ENCODE results near the gene PFKL. TPM values are rescaled to one million over a fixed set of nuclear protein-coding genes. Genes with fewer than 3 reads are reported as not detected.

PFKL gene
- total RNA-seq, 1 experiment from 2014 or later = 67.5 TPM

- H4K20me1 ChIP-seq (ENCODE audit: insufficient read depth) = no peaks in the 10 kb centered on the region
- no peaks in the 10 kb centered on the region for H3K9me2 ChIP-seq (ENCODE audit: insufficient read depth)
- intact Hi-C loops (cut with micrococcal nuclease; ENCODE audit: unreplicated experiment) = no loop called here
- POLR2A ChIA-PET (ENCODE audit: unreplicated experiment) = no interaction called here
- no peak for DNase-seq
- no TSS peak for BruUV-seq (replicated peaks)
- no peaks in the 10 kb centered on the region for H3K79me2 ChIP-seq (ENCODE audit: low read depth)
- no peak overlapping the region for H3K27ac ChIP-seq
- no peaks in the 10 kb centered on the region for H3K36me3 ChIP-seq (ENCODE audit: low read depth)
- no peaks in the 10 kb centered on the region for H3K9me3 ChIP-seq (ENCODE audit: insufficient read depth, low read depth)
- no peak overlapping the region for H3K4me2 ChIP-seq
- no peak overlapping the region for H2AFZ ChIP-seq
- no peak for TF ChIP-seq EZH2 (IDR thresholded peaks at IDR 0.05; ENCODE audit: low read depth)
- no peak for TF ChIP-seq CTCF (conservative IDR thresholded peaks at IDR 0.05)
- no peak overlapping the region for H3K4me3 ChIP-seq
- H3K4me1 ChIP-seq (replicated peaks; ENCODE audit: insufficient read depth) = no peaks in the 10 kb centered on the region
- CTCF ChIA-PET = no interaction called here
- no peaks in the 10 kb centered on the region for H3K27me3 ChIP-seq (ENCODE audit: insufficient read depth, low read depth)
- H3F3A ChIP-seq (ENCODE audit: insufficient read depth, low read depth) = no peaks in the 10 kb centered on the region
Measured at GRCh38 chr21:44312716-44313115, 12.9 kb downstream of the PFKL start.

- Histone ChIP-seq H3K36me3 (ENCODE audit: low read depth) (no peaks in the 10 kb centered on the region), H3K79me2 (ENCODE audit: low read depth) (no peaks in the 10 kb centered on the region), H4K20me1 (ENCODE audit: insufficient read depth) (no peaks in the 10 kb centered on the region), H3K4me3 (no peak overlapping the region), H3K9me3 (ENCODE audit: insufficient read depth, low read depth) (no peaks in the 10 kb centered on the region), H3F3A (ENCODE audit: insufficient read depth, low read depth) (no peaks in the 10 kb centered on the region), H3K27me3 (ENCODE audit: insufficient read depth, low read depth) (no peaks in the 10 kb centered on the region), H3K4me2 (no peak overlapping the region), H3K4me1 (replicated peaks; ENCODE audit: insufficient read depth) (no peaks in the 10 kb centered on the region), H3K9me2 (ENCODE audit: insufficient read depth) (no peaks in the 10 kb centered on the region), H3K27ac (no peak overlapping the region), H2AFZ (no peak overlapping the region)
- TF ChIP-seq CTCF (conservative IDR thresholded peaks at IDR 0.05) (no peak), EZH2 (IDR thresholded peaks at IDR 0.05; ENCODE audit: low read depth) (no peak)
- POLR2A ChIA-PET (ENCODE audit: unreplicated experiment) = no interaction called here
- CTCF ChIA-PET = no interaction called here
- BruUV-seq (replicated peaks) = no TSS peak
- DNase-seq = no peak
- intact Hi-C loops (cut with micrococcal nuclease; ENCODE audit: unreplicated experiment) = no loop called here
Measured at GRCh38 chr21:44313451-44313850, 13.6 kb downstream of the PFKL start.

- H3K4me3 ChIP-seq = no peak overlapping the region
- DNase-seq = no peak
- no peak for TF ChIP-seq CTCF (conservative IDR thresholded peaks at IDR 0.05)
- no peak for TF ChIP-seq EZH2 (IDR thresholded peaks at IDR 0.05; ENCODE audit: low read depth)
- no peaks in the 10 kb centered on the region for H3K27me3 ChIP-seq (ENCODE audit: insufficient read depth, low read depth)
- H3K9me3 ChIP-seq (ENCODE audit: insufficient read depth, low read depth) = no peaks in the 10 kb centered on the region
- BruUV-seq (replicated peaks) = no TSS peak
- no peaks in the 10 kb centered on the region for H3F3A ChIP-seq (ENCODE audit: insufficient read depth, low read depth)
- CTCF ChIA-PET = no interaction called here
- no peaks in the 10 kb centered on the region for H3K9me2 ChIP-seq (ENCODE audit: insufficient read depth)
- H2AFZ ChIP-seq = no peak overlapping the region
- H3K36me3 ChIP-seq (ENCODE audit: low read depth) = no peaks in the 10 kb centered on the region
- H3K79me2 ChIP-seq (ENCODE audit: low read depth) = no peaks in the 10 kb centered on the region
- no peak overlapping the region for H3K4me2 ChIP-seq
- intact Hi-C loops (cut with micrococcal nuclease; ENCODE audit: unreplicated experiment) = no loop called here
- H3K27ac ChIP-seq = no peak overlapping the region
- H4K20me1 ChIP-seq (ENCODE audit: insufficient read depth) = no peaks in the 10 kb centered on the region
- H3K4me1 ChIP-seq (replicated peaks; ENCODE audit: insufficient read depth) = no peaks in the 10 kb centered on the region
- POLR2A ChIA-PET (ENCODE audit: unreplicated experiment) = no interaction called here
Measured at GRCh38 chr21:44314128-44314527, 14.3 kb downstream of the PFKL start.

Measured in PC-9 (cell line).